ENCODE measurements around the gene MX1.
"Not testable (repeated sequence)": the region's sequence is repeated elsewhere in the genome, so short reads cannot be mapped to it uniquely, and the experiment has no call there.

- TF ChIP-seq CTCF, POLR2AphosphoS5 (IDR thresholded peaks at IDR 0.05): not testable (repeated sequence)
Observed at GRCh38 chr21:41417505-41417904, 8.5 kb upstream of the MX1 start.
